HL-60 (cell line): ENCODE results near the gene ADAMTS16.

Experiments used
- DNase-seq, 2 experiments: peaks; one replicate each; pipeline ENCODE4 v3.0.0-alpha.2; 2010 to 2020; ENCODE audit warnings: low read depth in 1 of 2, low spot score in 1 of 2
- H3K27ac ChIP-seq: fragments of 250-450 bp; sonication (Bioruptor Pico); replicated peaks from 2 replicates; pipeline ENCODE4 v1.5.1; 2020; ENCODE audit warnings: mild to moderate bottlenecking, moderate library complexity
- H3K27me3 ChIP-seq: fragments of 250-450 bp; sonication (Bioruptor Pico); 2 replicates; pipeline ENCODE4 v1.5.1; 2021; ENCODE audit warnings: mild to moderate bottlenecking, moderate library complexity; ENCODE audit not compliant: insufficient read depth, poor library complexity, severe bottlenecking
- H3K4me3 ChIP-seq: replicated peaks from 2 replicates; pipeline ENCODE4 v1.5.1; 2011; ENCODE audit warnings: mild to moderate bottlenecking, control low read depth, low read length; ENCODE audit not compliant: insufficient read depth
- CTCF ChIP-seq: IDR thresholded peaks from one replicate; pipeline ENCODE4 v1.5.1; 2011; ENCODE audit warnings: low read length, control low read depth, inconsistent platforms; ENCODE audit not compliant: insufficient read depth
- GABPA ChIP-seq: IDR thresholded peaks from 2 replicates; pipeline ENCODE4 v1.6.1; 2012; ENCODE audit warnings: low read depth
- POLR2AphosphoS5 ChIP-seq: IDR thresholded peaks from 2 replicates; pipeline ENCODE4 v1.6.1; 2012; ENCODE audit warnings: low read depth
- REST ChIP-seq: IDR thresholded peaks from 2 replicates; pipeline ENCODE4 v1.6.1; 2012; ENCODE audit warnings: low read depth; ENCODE audit not compliant: insufficient replicate concordance
- SPI1 ChIP-seq: IDR thresholded peaks from 2 replicates; pipeline ENCODE4 v1.6.1; 2012; ENCODE audit warnings: low read depth, mild to moderate bottlenecking, borderline replicate concordance

The ADAMTS16 gene

GRCh38 chr5:5344051-5344571 lies 204.0 kb downstream of the ADAMTS16 start:
- TF ChIP-seq SPI1 (no peak), POLR2AphosphoS5 (no peak), CTCF (no peak), REST (no peak), GABPA (no peak)
- no peak overlapping the region for H3K4me3 ChIP-seq

GRCh38 chr5:5344606-5345005 lies 204.5 kb downstream of the ADAMTS16 start:
- DNase-seq = no peak
- no peak overlapping the region for H3K27ac ChIP-seq
- H3K4me3 ChIP-seq = no peak overlapping the region
- TF ChIP-seq POLR2AphosphoS5 = no peak
- TF ChIP-seq REST = peak; percentile 74
- peaks cover 3% of the 10 kb centered on the region for H3K27me3 ChIP-seq

More at GRCh38 chr5:5344051-5344571, 204.0 kb downstream of the ADAMTS16 start:
- H3K27ac ChIP-seq = no peak overlapping the region
- H3K27me3 ChIP-seq = peaks cover 3% of the 10 kb centered on the region
- no peak for DNase-seq

GRCh38 chr5:5347442-5347841 lies 207.3 kb downstream of the ADAMTS16 start:
- no peak overlapping the region for H3K4me3 ChIP-seq
- peaks cover 3% of the 10 kb centered on the region for H3K27me3 ChIP-seq
- TF ChIP-seq SPI1 (no peak), GABPA (no peak), CTCF (no peak), POLR2AphosphoS5 (no peak), REST (no peak)
- no peak for DNase-seq
- H3K27ac ChIP-seq = no peak overlapping the region

- Histone ChIP-seq H3K4me3 (no peak overlapping the region), H3K27ac (no peak overlapping the region)
- TF ChIP-seq CTCF (no peak), SPI1 (no peak), GABPA (no peak), REST (no peak), POLR2AphosphoS5 (no peak)
Measured at GRCh38 chr5:5348135-5348534, 208.0 kb downstream of the ADAMTS16 start.

More at GRCh38 chr5:5348135-5348534, 208.0 kb downstream of the ADAMTS16 start:
- peaks cover 3% of the 10 kb centered on the region for H3K27me3 ChIP-seq
- DNase-seq = no peak
